Upper lobe of left lung (tissue), 4 donors: ENCODE data around the gene PELI2.

Experiments
- CTCF ChIP-seq, 6 experiments: fragments of 450-650 bp in 4 of 6; fragments of 200-600 bp in 2 of 6; sonication (generic) in 2 of 6; IDR thresholded peaks; one replicate each; pipeline ENCODE4 v1.5.1; 2016 to 2019; ENCODE audit warnings: antibody characterized with exemption in 6 of 6
- POLR2A ChIP-seq, 4 donors: fragments of 450-650 bp; IDR thresholded peaks; one replicate each; pipeline ENCODE4 v1.5.1; 2016 to 2017; ENCODE audit warnings: antibody characterized with exemption in 4 of 4, mild to moderate bottlenecking in 2 of 4
- POLR2AphosphoS5 ChIP-seq, 2 donors: sonication (generic); formaldehyde crosslinking; IDR thresholded peaks; one replicate each; pipeline ENCODE4 v1.5.1; 2017; ENCODE audit warnings: antibody characterized with exemption in 2 of 2

GRCh38 chr14:56136571-56137452, 18.6 kb downstream of the PELI2 start:
- TF ChIP-seq CTCF (IDR thresholded peaks at IDR 0.05) (no peak), POLR2A (IDR thresholded peaks at IDR 0.05) (no peak), POLR2AphosphoS5 (IDR thresholded peaks at IDR 0.05) (no peak)
